A549 (cell line): Measurements from ENCODE around the gene WEE2.

Source experiments
- CEBPB ChIP-seq, 2 experiments: fragments of >200 bp in 1 of 2; sonication (Bioruptor Twin) in 1 of 2; formaldehyde crosslinking in 1 of 2; IDR thresholded peaks; 2 replicates each; pipeline ENCODE4 v1.6.1; 2012 to 2016
- CHD2 ChIP-seq: fragments of 150-350 bp; IDR thresholded peaks from 2 replicates; pipeline ENCODE4 v1.6.1; 2014; ENCODE audit warnings: low read length; ENCODE audit not compliant: partially characterized antibody
- EP300 ChIP-seq, 2 experiments: fragments of >200 bp; sonication (Bioruptor Twin); formaldehyde crosslinking; IDR thresholded peaks; 2 replicates in 1 of 2; 3 replicates in 1 of 2; pipeline ENCODE4 v1.6.1; 2016 to 2017
- MAX ChIP-seq: IDR thresholded peaks from 2 replicates; pipeline ENCODE4 v1.6.1; 2012
- NFE2L2 ChIP-seq: fragments of 150-350 bp; conservative IDR thresholded peaks from 2 replicates; pipeline ENCODE4 v1.6.1; 2014; ENCODE audit warnings: low read length
- NR3C1 ChIP-seq: fragments of >200 bp; sonication (Bioruptor Twin); formaldehyde crosslinking; IDR thresholded peaks from 3 replicates; pipeline ENCODE4 v1.6.1; 2017
- POLR2A ChIP-seq: IDR thresholded peaks from 2 replicates; pipeline ENCODE4 v1.6.1; 2012; ENCODE audit warnings: mild to moderate bottlenecking, low read length
- RAD21 ChIP-seq, 2 experiments: fragments of >200 bp in 1 of 2; sonication (Bioruptor Twin) in 1 of 2; formaldehyde crosslinking in 1 of 2; IDR thresholded peaks in 1 of 2; conservative IDR thresholded peaks in 1 of 2; 2 replicates in 1 of 2; 3 replicates in 1 of 2; pipeline ENCODE4 v1.6.1; 2012 to 2018; ENCODE audit warnings: inconsistent platforms in 1 of 2
- RCOR1 ChIP-seq: fragments of 150-350 bp; IDR thresholded peaks from 2 replicates; pipeline ENCODE4 v1.6.1; 2014; ENCODE audit warnings: antibody characterized with exemption, low read length, low read depth
- RFX5 ChIP-seq: fragments of 450-650 bp; IDR thresholded peaks from 2 replicates; pipeline ENCODE4 v1.7.1; 2014; ENCODE audit warnings: antibody characterized with exemption, mild to moderate bottlenecking, moderate library complexity
- TP53 ChIP-seq: fragments of 250-450 bp; sonication (Bioruptor Pico); IDR thresholded peaks from 2 replicates; pipeline ENCODE4 v1.5.0; 2021; ENCODE audit warnings: mild to moderate bottlenecking, moderate library complexity
- ZC3H11A ChIP-seq: fragments of 450-650 bp; IDR thresholded peaks from 2 replicates; pipeline ENCODE4 v1.6.1; 2014; ENCODE audit warnings: antibody characterized with exemption, mild to moderate bottlenecking
- ZNF302 ChIP-seq: fragments of 250-450 bp; sonication (Bioruptor Pico); IDR thresholded peaks from 2 replicates; pipeline ENCODE4 v1.9.0; 2021; ENCODE audit warnings: inconsistent platforms, mild to moderate bottlenecking, moderate library complexity
- TF ChIP-seq, protein P1 (sequence below): fragments of >200 bp; sonication (Bioruptor Twin); formaldehyde crosslinking; IDR thresholded peaks from 3 replicates; pipeline ENCODE4 v1.5.1; 2016

DNA sequence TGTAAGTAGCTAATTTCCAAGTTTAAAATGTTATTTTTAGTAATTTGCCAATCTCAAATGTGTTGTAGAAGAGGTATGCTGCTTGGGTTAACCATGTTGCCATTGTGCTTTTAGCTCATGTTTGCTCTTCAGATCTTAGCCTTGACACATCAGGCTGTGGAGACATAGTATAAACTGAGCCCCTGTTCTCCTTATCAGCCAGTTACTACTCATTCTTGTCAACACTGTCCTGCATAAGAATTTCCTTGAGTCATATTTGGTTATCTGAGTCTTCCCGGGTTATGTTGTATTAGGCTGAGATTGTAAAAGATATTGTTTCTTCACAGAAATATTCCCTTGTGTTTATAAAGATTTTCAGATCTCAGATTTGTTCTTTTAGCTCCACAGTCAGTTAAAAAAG lies 34.1 kb downstream of the WEE2 start:
- TF ChIP-seq RFX5 (no peak), CHD2 (no peak), CEBPB (IDR thresholded peaks at IDR 0.05) (no peak), RCOR1 (no peak), EP300 (IDR thresholded peaks at IDR 0.05) (no peak), TP53 (CRISPR knock-in tag) (no peak), ZC3H11A (no peak), ZNF302 (CRISPR knock-in tag) (no peak), POLR2A (no peak), NR3C1 (no peak), NFE2L2 (no peak), MAX (no peak), RAD21 (conservative IDR thresholded peaks at IDR 0.05 in 1 of 2, IDR thresholded peaks at IDR 0.05 in 1 of 2) (no peak)
- TF ChIP-seq, protein P1, sequence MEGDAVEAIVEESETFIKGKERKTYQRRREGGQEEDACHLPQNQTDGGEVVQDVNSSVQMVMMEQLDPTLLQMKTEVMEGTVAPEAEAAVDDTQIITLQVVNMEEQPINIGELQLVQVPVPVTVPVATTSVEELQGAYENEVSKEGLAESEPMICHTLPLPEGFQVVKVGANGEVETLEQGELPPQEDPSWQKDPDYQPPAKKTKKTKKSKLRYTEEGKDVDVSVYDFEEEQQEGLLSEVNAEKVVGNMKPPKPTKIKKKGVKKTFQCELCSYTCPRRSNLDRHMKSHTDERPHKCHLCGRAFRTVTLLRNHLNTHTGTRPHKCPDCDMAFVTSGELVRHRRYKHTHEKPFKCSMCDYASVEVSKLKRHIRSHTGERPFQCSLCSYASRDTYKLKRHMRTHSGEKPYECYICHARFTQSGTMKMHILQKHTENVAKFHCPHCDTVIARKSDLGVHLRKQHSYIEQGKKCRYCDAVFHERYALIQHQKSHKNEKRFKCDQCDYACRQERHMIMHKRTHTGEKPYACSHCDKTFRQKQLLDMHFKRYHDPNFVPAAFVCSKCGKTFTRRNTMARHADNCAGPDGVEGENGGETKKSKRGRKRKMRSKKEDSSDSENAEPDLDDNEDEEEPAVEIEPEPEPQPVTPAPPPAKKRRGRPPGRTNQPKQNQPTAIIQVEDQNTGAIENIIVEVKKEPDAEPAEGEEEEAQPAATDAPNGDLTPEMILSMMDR: no peak
